Measurements from ENCODE around the gene CRHBP.
"Not testable (repeated sequence)": the region's sequence is repeated elsewhere in the genome, so short reads cannot be mapped to it uniquely, and the experiment has no call there.

The CRHBP gene

GRCh38 chr5:76952795-76953536 is at the start of gene CRHBP:
TSS of gene CRHBP (plus strand) at chr5:76953045. CDS start at chr5:76953135, 90 bp downstream.
- no peak for DNase-seq (ENCODE audit: low spot score)

GRCh38 chr5:76908166-76908565 is 44.7 kb upstream of the CRHBP start:
- DNase-seq (ENCODE audit: low spot score), result no peak

- not testable (repeated sequence) for DNase-seq (ENCODE audit: low spot score)
These were observed 42.4 kb upstream of the CRHBP start for GRCh38 chr5:76910344-76910933.

GRCh38 chr5:76914671-76915070 is 38.2 kb upstream of the CRHBP start:
- not testable (repeated sequence) for DNase-seq (ENCODE audit: low spot score)

- no peak for DNase-seq (ENCODE audit: low spot score)
These were observed 34.3 kb upstream of the CRHBP start for GRCh38 chr5:76918539-76918938.

GRCh38 chr5:76920491-76920890 is 32.4 kb upstream of the CRHBP start:
- no peak for DNase-seq (ENCODE audit: low spot score)

- no peak for DNase-seq (ENCODE audit: low spot score)
These were observed 26.3 kb upstream of the CRHBP start for GRCh38 chr5:76926329-76927105.

- no peak for DNase-seq (ENCODE audit: low spot score)
These were observed 24.9 kb upstream of the CRHBP start for GRCh38 chr5:76927961-76928360.

GRCh38 chr5:76930083-76930482 is 22.8 kb upstream of the CRHBP start:
- DNase-seq (ENCODE audit: low spot score), result no peak

GRCh38 chr5:76938177-76938576 is 14.7 kb upstream of the CRHBP start:
- DNase-seq (ENCODE audit: low spot score), result no peak

GRCh38 chr5:76941000-76941399 is 11.8 kb upstream of the CRHBP start:
- DNase-seq (ENCODE audit: low spot score), result no peak

GRCh38 chr5:76941442-76941841 is 11.4 kb upstream of the CRHBP start:
- no peak for DNase-seq (ENCODE audit: low spot score)

- no peak for DNase-seq (ENCODE audit: low spot score)
These were observed 10.3 kb upstream of the CRHBP start for GRCh38 chr5:76942581-76942980.

GRCh38 chr5:76943006-76943405 is 9.8 kb upstream of the CRHBP start:
- no peak for DNase-seq (ENCODE audit: low spot score)

GRCh38 chr5:76944638-76945037 is 8.2 kb upstream of the CRHBP start:
- DNase-seq (ENCODE audit: low spot score), result no peak

- DNase-seq (ENCODE audit: low spot score), result not testable (repeated sequence)
These were observed 7.6 kb upstream of the CRHBP start for GRCh38 chr5:76945238-76945637.

- no peak for DNase-seq (ENCODE audit: low spot score)
These were observed 6.8 kb upstream of the CRHBP start for GRCh38 chr5:76946090-76946489.

- DNase-seq (ENCODE audit: low spot score), result no peak
These were observed 5.8 kb upstream of the CRHBP start for GRCh38 chr5:76947082-76947503.

- DNase-seq (ENCODE audit: low spot score), result no peak
These were observed 922 bp downstream of the CRHBP start for GRCh38 chr5:76953551-76954382.

GRCh38 chr5:76954383-76954763 is 1.5 kb downstream of the CRHBP start:
- no peak for DNase-seq (ENCODE audit: low spot score)

GRCh38 chr5:76956033-76956432 is 3.2 kb downstream of the CRHBP start:
- DNase-seq (ENCODE audit: low spot score), result no peak
